DMS79 treated with DMSO at 0.1 percent for 48 hours (cell line): Measurements from ENCODE around the gene NDST4.

Experiments
- DNase-seq: peaks from one replicate; lab custom pipeline; 2025; lab: John Stamatoyannopoulos, UW

The NDST4 gene

DNA sequence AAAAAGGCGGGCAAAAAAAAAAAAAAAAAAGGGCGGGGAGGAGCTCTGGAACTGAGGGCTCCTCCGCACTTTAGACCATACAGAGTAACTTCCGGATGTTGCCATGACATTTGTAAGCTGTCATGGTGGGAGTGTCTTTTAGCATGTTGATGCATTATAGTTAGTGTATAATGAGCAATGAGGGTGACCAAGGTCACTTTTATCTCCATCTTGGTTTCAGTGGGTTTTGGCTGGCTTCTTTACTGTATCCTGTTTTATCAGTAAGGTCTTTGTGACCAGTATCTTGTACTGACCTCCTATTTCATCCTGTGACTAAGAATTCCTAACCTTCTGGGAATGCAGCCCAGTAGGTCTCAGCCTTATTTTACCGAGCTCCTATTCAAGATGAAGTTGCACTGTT is 321.4 kb downstream of the NDST4 start:
- DNase-seq, result no peak

- no peak for DNase-seq
These were observed 327.9 kb downstream of the NDST4 start for GRCh38 chr4:114785570-114785969.

GRCh38 chr4:114783215-114783595 is 330.2 kb downstream of the NDST4 start:
- DNase-seq, result no peak

- no peak for DNase-seq
These were observed 330.8 kb downstream of the NDST4 start for GRCh38 chr4:114782415-114783214.

DNA sequence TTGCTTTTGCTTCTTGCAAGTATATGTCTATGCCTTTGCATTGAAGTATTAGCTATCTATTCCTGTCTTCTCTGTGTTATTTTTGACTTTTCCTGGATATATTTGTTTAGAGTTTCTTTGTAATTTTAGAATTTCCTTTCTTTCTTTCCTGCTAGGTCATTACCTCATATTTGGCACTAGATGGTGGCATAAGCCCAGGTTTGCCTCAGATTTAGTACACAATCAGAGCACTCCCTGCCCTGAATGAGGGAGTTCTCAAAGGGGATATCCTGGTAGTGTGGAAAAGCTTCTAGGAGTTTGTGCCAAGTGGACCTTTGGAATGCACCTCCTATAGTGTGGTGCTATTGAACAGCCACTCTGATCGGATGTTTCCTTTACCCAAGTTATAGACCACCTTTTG is 333.2 kb downstream of the NDST4 start:
- DNase-seq, result no peak
